Measurements from ENCODE around the gene OSBPL5.

DNA sequence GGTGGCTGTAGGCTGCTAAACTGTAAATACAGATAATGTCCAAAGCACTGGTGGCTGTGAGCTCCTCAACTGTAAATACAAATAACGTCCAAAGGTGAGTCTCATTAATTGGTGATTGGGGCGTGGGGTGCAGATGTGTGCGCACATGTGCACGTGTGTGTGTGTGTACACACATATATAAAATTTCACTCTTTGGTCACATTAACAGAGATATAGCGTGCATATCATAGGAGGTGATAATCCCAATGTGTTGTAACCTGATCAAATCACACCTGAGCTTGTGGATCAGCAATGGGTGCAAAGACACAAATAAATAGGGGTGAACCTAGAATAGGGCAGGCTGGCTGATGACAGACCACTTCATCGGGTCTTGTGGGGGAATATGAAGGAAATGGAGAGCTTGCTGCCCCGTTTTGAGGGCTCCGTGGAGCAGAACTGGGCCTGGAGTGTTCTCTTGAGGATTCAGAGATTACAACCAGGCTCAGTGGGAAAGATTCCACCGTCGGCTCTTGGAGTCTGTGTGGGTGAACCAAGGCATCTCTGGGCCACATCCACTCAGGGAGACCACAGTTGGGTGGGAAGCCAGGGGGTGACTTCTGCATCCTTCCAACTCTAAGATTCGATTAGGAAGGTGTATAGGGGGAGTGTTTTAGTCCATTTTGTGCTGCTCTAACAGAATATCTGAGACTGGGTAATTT is 24.9 kb upstream of the OSBPL5 start:
- TF ChIP-seq POLR2A (IDR thresholded peaks at IDR 0.05): no peak
- TF ChIP-seq, protein P1, sequence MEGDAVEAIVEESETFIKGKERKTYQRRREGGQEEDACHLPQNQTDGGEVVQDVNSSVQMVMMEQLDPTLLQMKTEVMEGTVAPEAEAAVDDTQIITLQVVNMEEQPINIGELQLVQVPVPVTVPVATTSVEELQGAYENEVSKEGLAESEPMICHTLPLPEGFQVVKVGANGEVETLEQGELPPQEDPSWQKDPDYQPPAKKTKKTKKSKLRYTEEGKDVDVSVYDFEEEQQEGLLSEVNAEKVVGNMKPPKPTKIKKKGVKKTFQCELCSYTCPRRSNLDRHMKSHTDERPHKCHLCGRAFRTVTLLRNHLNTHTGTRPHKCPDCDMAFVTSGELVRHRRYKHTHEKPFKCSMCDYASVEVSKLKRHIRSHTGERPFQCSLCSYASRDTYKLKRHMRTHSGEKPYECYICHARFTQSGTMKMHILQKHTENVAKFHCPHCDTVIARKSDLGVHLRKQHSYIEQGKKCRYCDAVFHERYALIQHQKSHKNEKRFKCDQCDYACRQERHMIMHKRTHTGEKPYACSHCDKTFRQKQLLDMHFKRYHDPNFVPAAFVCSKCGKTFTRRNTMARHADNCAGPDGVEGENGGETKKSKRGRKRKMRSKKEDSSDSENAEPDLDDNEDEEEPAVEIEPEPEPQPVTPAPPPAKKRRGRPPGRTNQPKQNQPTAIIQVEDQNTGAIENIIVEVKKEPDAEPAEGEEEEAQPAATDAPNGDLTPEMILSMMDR (IDR thresholded peaks at IDR 0.05): no peak
